Measurements from ENCODE around the gene LRIT2.

Gene LRIT2

GRCh38 chr10:84264611-84265141 lies 39.3 kb upstream of the LRIT2 start:
- peak; percentile 18 for DNase-seq (ENCODE audit: extremely low read depth, low read depth)
- TF ChIP-seq CTCF (IDR thresholded peaks at IDR 0.05; ENCODE audit: low read depth, low read length) = peak; percentile 98

- DNase-seq (ENCODE audit: extremely low read depth, low read depth) = no peak
- no peak for TF ChIP-seq CTCF (IDR thresholded peaks at IDR 0.05; ENCODE audit: low read depth, low read length)
Observed at GRCh38 chr10:84263716-84264115, 38.4 kb upstream of the LRIT2 start.

GRCh38 chr10:84262190-84262956 lies 37.0 kb upstream of the LRIT2 start:
- no peak for DNase-seq (ENCODE audit: extremely low read depth, low read depth)
- no peak for TF ChIP-seq CTCF (IDR thresholded peaks at IDR 0.05; ENCODE audit: low read depth, low read length)

GRCh38 chr10:84261236-84261915 lies 36.0 kb upstream of the LRIT2 start:
- no peak for TF ChIP-seq CTCF (IDR thresholded peaks at IDR 0.05; ENCODE audit: low read depth, low read length)
- DNase-seq (ENCODE audit: extremely low read depth, low read depth) = no peak

GRCh38 chr10:84258034-84258695 lies 32.8 kb upstream of the LRIT2 start:
- no peak for DNase-seq (ENCODE audit: extremely low read depth, low read depth)
- TF ChIP-seq CTCF (IDR thresholded peaks at IDR 0.05; ENCODE audit: low read depth, low read length) = no peak

GRCh38 chr10:84257343-84258020 lies 32.1 kb upstream of the LRIT2 start:
- no peak for DNase-seq (ENCODE audit: extremely low read depth, low read depth)
- no peak for TF ChIP-seq CTCF (IDR thresholded peaks at IDR 0.05; ENCODE audit: low read depth, low read length)
